Measurements from ENCODE around the gene LMF1. TPM values are rescaled to one million over a fixed set of nuclear protein-coding genes. Genes with fewer than 3 reads are reported as not detected.

Gene LMF1
- total and polyA plus RNA-seq, 9 of the 15 experiments (the other 6 are each of a cell fraction or from before 2014, with no cell fraction given), result 0.11 to 1.6 (median 0.55) TPM; not detected in 1

DNA sequence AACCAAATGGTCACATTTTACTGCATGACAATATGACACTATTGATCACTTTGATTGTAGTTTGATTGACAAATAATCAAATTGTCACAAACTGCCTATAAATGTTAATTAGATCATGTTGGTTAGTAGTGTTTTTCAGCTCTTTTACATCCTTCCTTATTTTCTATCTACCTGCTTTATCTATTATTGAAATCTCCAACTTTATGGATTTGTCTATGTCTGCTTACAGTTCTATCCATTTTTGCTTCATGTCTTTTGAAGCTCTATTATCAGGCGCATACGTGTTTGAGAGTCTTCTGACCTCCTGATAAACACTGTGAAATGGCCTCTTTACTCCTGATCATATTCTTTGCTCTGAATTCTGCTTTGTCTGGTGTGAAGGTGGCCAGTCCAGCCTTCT is 87.0 kb downstream of the LMF1 start:
- Histone ChIP-seq H3K4me2 (ENCODE audit: insufficient read depth, low read length) (no peak overlapping the region), H3K9ac (ENCODE audit: insufficient read depth in 1 of 2, low read depth in 2 of 2, low read length in 2 of 2) (no peak overlapping the region), H3K36me3 (ENCODE audit: control insufficient read depth, insufficient read depth, low read length) (no peaks in the 10 kb centered on the region), H3K9me1 (ENCODE audit: control insufficient read depth, insufficient read depth, low read length) (no peaks in the 10 kb centered on the region), H3K4me3 (no peak overlapping the region), H3K27ac (ENCODE audit: extremely low read depth, low read depth, low read length) (no peak overlapping the region), H3K4me1 (replicated peaks in 1 of 2; ENCODE audit: control insufficient read depth in 2 of 2, insufficient read depth in 2 of 2, low read length in 2 of 2) (peaks cover 0 to 33% of the 10 kb centered on the region in 2 experiments; a peak in 2 of 5 replicates), H3K79me2 (ENCODE audit: control insufficient read depth, insufficient read depth, low read length) (no peaks in the 10 kb centered on the region), H3K27me3 (ENCODE audit: control insufficient read depth in 2 of 2, insufficient read depth in 2 of 2, low read length in 2 of 2) (peaks cover 34 to 71% of the 10 kb centered on the region in 2 experiments), H3K9me3 (replicated peaks; ENCODE audit: control insufficient read depth, insufficient read depth, low read depth, low read length) (no peaks in the 10 kb centered on the region), H4K20me1 (replicated peaks; ENCODE audit: control insufficient read depth, insufficient read depth, low read length) (peaks cover 14% of the 10 kb centered on the region), H2AFZ (ENCODE audit: low read depth, low read length) (no peak overlapping the region)
- no peak for ATAC-seq
- CTCF ChIA-PET (ENCODE audit: low intra/inter-chr PET ratio), result no interaction called here
- TF ChIP-seq SPI1 (IDR thresholded peaks at IDR 0.05; ENCODE audit: borderline replicate concordance, low read depth, low read length) (no peak), ZNF134 (CRISPR knock-in tag; conservative IDR thresholded peaks at IDR 0.05) (no peak)
- TF ChIP-seq, protein P1, sequence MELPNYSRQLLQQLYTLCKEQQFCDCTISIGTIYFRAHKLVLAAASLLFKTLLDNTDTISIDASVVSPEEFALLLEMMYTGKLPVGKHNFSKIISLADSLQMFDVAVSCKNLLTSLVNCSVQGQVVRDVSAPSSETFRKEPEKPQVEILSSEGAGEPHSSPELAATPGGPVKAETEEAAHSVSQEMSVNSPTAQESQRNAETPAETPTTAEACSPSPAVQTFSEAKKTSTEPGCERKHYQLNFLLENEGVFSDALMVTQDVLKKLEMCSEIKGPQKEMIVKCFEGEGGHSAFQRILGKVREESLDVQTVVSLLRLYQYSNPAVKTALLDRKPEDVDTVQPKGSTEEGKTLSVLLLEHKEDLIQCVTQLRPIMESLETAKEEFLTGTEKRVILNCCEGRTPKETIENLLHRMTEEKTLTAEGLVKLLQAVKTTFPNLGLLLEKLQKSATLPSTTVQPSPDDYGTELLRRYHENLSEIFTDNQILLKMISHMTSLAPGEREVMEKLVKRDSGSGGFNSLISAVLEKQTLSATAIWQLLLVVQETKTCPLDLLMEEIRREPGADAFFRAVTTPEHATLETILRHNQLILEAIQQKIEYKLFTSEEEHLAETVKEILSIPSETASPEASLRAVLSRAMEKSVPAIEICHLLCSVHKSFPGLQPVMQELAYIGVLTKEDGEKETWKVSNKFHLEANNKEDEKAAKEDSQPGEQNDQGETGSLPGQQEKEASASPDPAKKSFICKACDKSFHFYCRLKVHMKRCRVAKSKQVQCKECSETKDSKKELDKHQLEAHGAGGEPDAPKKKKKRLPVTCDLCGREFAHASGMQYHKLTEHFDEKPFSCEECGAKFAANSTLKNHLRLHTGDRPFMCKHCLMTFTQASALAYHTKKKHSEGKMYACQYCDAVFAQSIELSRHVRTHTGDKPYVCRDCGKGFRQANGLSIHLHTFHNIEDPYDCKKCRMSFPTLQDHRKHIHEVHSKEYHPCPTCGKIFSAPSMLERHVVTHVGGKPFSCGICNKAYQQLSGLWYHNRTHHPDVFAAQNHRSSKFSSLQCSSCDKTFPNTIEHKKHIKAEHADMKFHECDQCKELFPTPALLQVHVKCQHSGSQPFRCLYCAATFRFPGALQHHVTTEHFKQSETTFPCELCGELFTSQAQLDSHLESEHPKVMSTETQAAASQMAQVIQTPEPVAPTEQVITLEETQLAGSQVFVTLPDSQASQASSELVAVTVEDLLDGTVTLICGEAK (IDR thresholded peaks at IDR 0.05), result peak; percentile 83
- TF ChIP-seq, protein P1 (CRISPR knock-in tag; IDR thresholded peaks at IDR 0.05), result peak; percentile 51; the same call in 1 of the 2 replicates
- FAIRE-seq, result no peak
- in situ Hi-C loops (cut with MboI), result no loop called here
- no TSS peak for BruUV-seq (replicated peaks)
- POLR2A ChIA-PET, result interaction anchor here (1.0 kb wide), 1 partner anchor 13 kb away, joined by 4 read pairs; no protein-coding TSS in a partner anchor
- DNase-seq (ENCODE audit: extremely low read depth in 1 of 4, low spot score in 3 of 4), result no peak
- WGBS (ENCODE audit: insufficient coverage, low coverage, missing lambda C conversion rate), result 9% methylated on average over 2 of the region's 2 CpGs
- intact Hi-C loops (cut with micrococcal nuclease), result no loop called here

Data from K562 (cell line).